HG03103 (cell line): ENCODE results near the gene CTSG.
"Not testable (repeated sequence)": the region's sequence is repeated elsewhere in the genome, so short reads cannot be mapped to it uniquely, and the experiment has no call there.

ENCODE experiments used
- ATAC-seq: cut with Tn5 transposase; IDR thresholded peaks from one replicate; pipeline ENCODE4 v1.9.1; 2021; ENCODE audit warnings: low read depth; ENCODE audit not compliant: unreplicated experiment

Gene CTSG

GRCh38 chr14:24576182-24576581, at the start of gene CTSG:
TSS of gene CTSG (minus strand) at chr14:24576250. CDS start at chr14:24576223, 27 bp downstream.
- no peak for ATAC-seq

GRCh38 chr14:24613747-24614146, 37.7 kb upstream of the CTSG start:
- ATAC-seq = no peak

- ATAC-seq = no peak
Observed at GRCh38 chr14:24613241-24613640, 37.2 kb upstream of the CTSG start.

GRCh38 chr14:24612196-24612595, 36.1 kb upstream of the CTSG start:
- no peak for ATAC-seq

- ATAC-seq = no peak
Observed at GRCh38 chr14:24609655-24610344, 33.8 kb upstream of the CTSG start, which contains the start of gene GZMH. TSS of gene GZMH (minus strand) at chr14:24609685. CDS start at chr14:24609613, 72 bp downstream.

GRCh38 chr14:24607635-24608514, 31.8 kb upstream of the CTSG start:
- ATAC-seq = no peak

- ATAC-seq = no peak
Observed at GRCh38 chr14:24607081-24607480, 31.0 kb upstream of the CTSG start.

GRCh38 chr14:24606297-24606696, 30.2 kb upstream of the CTSG start:
- no peak for ATAC-seq

GRCh38 chr14:24605435-24606190, 29.6 kb upstream of the CTSG start:
- peak; percentile 81 for ATAC-seq

GRCh38 chr14:24597403-24597802, 21.4 kb upstream of the CTSG start:
- no peak for ATAC-seq

GRCh38 chr14:24595073-24595808, 19.2 kb upstream of the CTSG start:
- ATAC-seq = no peak

GRCh38 chr14:24591004-24591403, 15.0 kb upstream of the CTSG start:
- ATAC-seq = not testable (repeated sequence)

GRCh38 chr14:24584402-24584801, 8.4 kb upstream of the CTSG start:
- ATAC-seq = not testable (repeated sequence)

GRCh38 chr14:24578558-24578957, 2.5 kb upstream of the CTSG start:
- no peak for ATAC-seq

GRCh38 chr14:24576771-24577170, 721 bp upstream of the CTSG start:
- ATAC-seq = no peak

GRCh38 chr14:24574206-24574774, 1.8 kb downstream of the CTSG start:
- no peak for ATAC-seq

GRCh38 chr14:24566318-24566717, 9.7 kb downstream of the CTSG start:
- ATAC-seq = no peak

- ATAC-seq = no peak
Observed at GRCh38 chr14:24565766-24566165, 10.3 kb downstream of the CTSG start.

GRCh38 chr14:24563505-24563904, 12.5 kb downstream of the CTSG start:
- no peak for ATAC-seq

- ATAC-seq = no peak
Observed at GRCh38 chr14:24556756-24557155, 19.3 kb downstream of the CTSG start.
